ENCODE measurements around the gene COL1A2.

- TF ChIP-seq CTCF (IDR thresholded peaks at IDR 0.05): no peak
- no peak for TF ChIP-seq POLR2A (IDR thresholded peaks at IDR 0.05)
Measured at GRCh38 chr7:94354953-94355352, 39.7 kb upstream of the COL1A2 start.
